ENCODE results near the gene CUEDC1.

DNA sequence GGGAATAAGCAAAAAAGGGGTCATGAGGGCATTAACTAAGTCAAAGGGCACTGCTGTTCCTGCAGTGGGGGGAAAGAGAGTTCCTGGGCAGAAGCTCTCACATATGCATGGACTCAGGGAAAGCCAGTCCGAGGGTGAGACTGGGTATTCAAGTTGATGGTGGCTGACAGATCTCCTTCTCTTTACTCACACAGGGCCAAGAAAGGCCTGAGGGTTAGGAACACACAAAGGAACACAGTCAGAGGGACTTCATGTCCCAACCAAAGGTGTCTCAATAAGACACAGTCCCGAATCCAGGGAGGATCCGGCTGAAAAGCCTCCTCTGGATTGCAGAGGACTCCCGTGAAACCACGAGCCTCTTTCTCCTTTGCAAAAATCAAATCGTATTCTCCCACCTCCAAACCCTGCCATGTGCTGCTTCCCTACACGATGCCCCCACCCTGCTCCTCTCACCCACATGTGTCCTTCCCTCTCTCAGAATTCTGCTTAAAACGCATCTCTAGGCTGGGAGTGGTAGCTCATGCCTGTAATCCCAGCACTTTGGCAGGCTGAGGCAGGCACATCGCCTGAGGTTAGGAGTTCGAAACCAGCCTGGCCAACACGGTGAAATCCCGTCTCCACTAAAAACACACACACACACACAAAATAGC, 23.6 kb downstream of the CUEDC1 start:
- TF ChIP-seq HINFP (tag; conservative IDR thresholded peaks at IDR 0.05; ENCODE audit: low read depth) (no peak), EP300 (IDR thresholded peaks at IDR 0.05; ENCODE audit: low read length) (no peak), CTCF (IDR thresholded peaks at IDR 0.05 in 2 of 3, conservative IDR thresholded peaks at IDR 0.05 in 1 of 3; ENCODE audit: insufficient read depth in 2 of 3, low read depth in 1 of 3, low read length in 3 of 3) (no peak), SMAD3 (CRISPR knock-in tag; conservative IDR thresholded peaks at IDR 0.05) (no peak), ZNF354B (CRISPR knock-in tag; IDR thresholded peaks at IDR 0.05) (no peak), DPF2 (IDR thresholded peaks at IDR 0.05) (no peak), TBL1XR1 (IDR thresholded peaks at IDR 0.05; ENCODE audit: low read length in 2 of 2) (no peak), THRA (IDR thresholded peaks at IDR 0.05) (no peak), ZNF121 (CRISPR knock-in tag; conservative IDR thresholded peaks at IDR 0.05) (no peak), REST (IDR thresholded peaks at IDR 0.05; ENCODE audit: borderline replicate concordance) (no peak), REST (CRISPR knock-in tag; IDR thresholded peaks at IDR 0.05; ENCODE audit: low read depth) (no peak), SP1 (CRISPR knock-in tag; IDR thresholded peaks at IDR 0.05) (no peak), EGR1 (conservative IDR thresholded peaks at IDR 0.05) (no peak), POLR2A (conservative IDR thresholded peaks at IDR 0.05) (no peak), EZH2 (IDR thresholded peaks at IDR 0.05; ENCODE audit: borderline replicate concordance, low read depth, low read length) (no peak)
